HepG2 (cell line): ENCODE data around the gene ARPIN. TPM values are rescaled to one million over a fixed set of nuclear protein-coding genes. Genes with fewer than 3 reads are reported as not detected.

Experiments
- AGO1 ChIP-seq: fragments of 200-400 bp; formaldehyde crosslinking; IDR thresholded peaks from 2 replicates; pipeline ENCODE4 v1.6.1; 2017; ENCODE audit warnings: mild to moderate bottlenecking, low read depth, low read length, moderate library complexity; ENCODE audit not compliant: poor library complexity, severe bottlenecking
- ARID2 ChIP-seq: sonication (generic); formaldehyde crosslinking; IDR thresholded peaks from 2 replicates; pipeline ENCODE4 v1.8.1; 2022; ENCODE audit warnings: mild to moderate bottlenecking, missing genetic modification reagents, borderline replicate concordance
- GZF1 ChIP-seq: sonication (generic); formaldehyde crosslinking; IDR thresholded peaks from 2 replicates; pipeline ENCODE4 v1.5.1; 2020; ENCODE audit warnings: mild to moderate bottlenecking, missing genetic modification reagents
- HOXA9 ChIP-seq: sonication (generic); formaldehyde crosslinking; IDR thresholded peaks from 2 replicates; pipeline ENCODE4 v1.8.1; 2022; ENCODE audit warnings: missing genetic modification reagents, mild to moderate bottlenecking, moderate library complexity, borderline replicate concordance
- ZFP36L1 ChIP-seq: sonication (generic); formaldehyde crosslinking; IDR thresholded peaks from 2 replicates; pipeline ENCODE4 v1.8.0; 2022; ENCODE audit warnings: mild to moderate bottlenecking, missing genetic modification reagents, moderate library complexity
- ZNF160 ChIP-seq: sonication (generic); formaldehyde crosslinking; IDR thresholded peaks from 2 replicates; pipeline ENCODE4 v1.8.0; 2022; ENCODE audit warnings: mild to moderate bottlenecking, inconsistent platforms, missing genetic modification reagents
- ZNF256 ChIP-seq: sonication (generic); formaldehyde crosslinking; conservative IDR thresholded peaks from 2 replicates; pipeline ENCODE4 v1.4.0; 2020; ENCODE audit warnings: missing genetic modification reagents
- ZNF3 ChIP-seq: IDR thresholded peaks from 2 replicates; pipeline ENCODE4 v1.7.0; 2017; ENCODE audit warnings: inconsistent platforms
- ZNF318 ChIP-seq: sonication (generic); formaldehyde crosslinking; IDR thresholded peaks from 2 replicates; pipeline ENCODE4 v1.4.0; 2020; ENCODE audit warnings: mild to moderate bottlenecking, missing genetic modification reagents
- ZNF704 ChIP-seq: sonication (generic); formaldehyde crosslinking; IDR thresholded peaks from 2 replicates; pipeline ENCODE4 v1.8.1; 2023; ENCODE audit warnings: mild to moderate bottlenecking, inconsistent platforms, moderate library complexity, missing genetic modification reagents, borderline replicate concordance
- polyA plus RNA-seq, 8 experiments: library from polyadenylated mRNA; depleted of rRNA in 3 of 8; stranded (reverse) in 7 of 8; unstranded in 1 of 8; fragments of >200 nt; fragmentation: Illumina TruSeq in 4 of 8; extraction: Trizol in 4 of 8; gene quantifications; 2 replicates each; pipeline versions ENCODE4 v1.2.1 to v1.2.3, GENCODE V29; 2011 to 2016; ENCODE audit warnings: low read depth in 4 of 8, missing spikeins in 1 of 8, mixed read lengths in 1 of 8; ENCODE audit not compliant: insufficient read depth in 1 of 8
- total RNA-seq, 5 experiments: library from RNA; depleted of rRNA; stranded (reverse); fragments of >200 nt; fragmentation: Illumina TruSeq; extraction: Trizol; gene quantifications; 2 replicates each; pipeline ENCODE4 v1.2.3, GENCODE V29; 2016; ENCODE audit warnings: low read depth in 1 of 5
- TF ChIP-seq, protein P1 (sequence below): sonication (generic); formaldehyde crosslinking; IDR thresholded peaks from 2 replicates; pipeline ENCODE4 v1.4.0; 2020; ENCODE audit warnings: low read depth, missing genetic modification reagents

The ARPIN gene
- total and polyA plus RNA-seq, 2 of the 13 experiments (the other 11 are each of a cell fraction or from before 2014, with no cell fraction given): 2.8 to 5.0 TPM

DNA sequence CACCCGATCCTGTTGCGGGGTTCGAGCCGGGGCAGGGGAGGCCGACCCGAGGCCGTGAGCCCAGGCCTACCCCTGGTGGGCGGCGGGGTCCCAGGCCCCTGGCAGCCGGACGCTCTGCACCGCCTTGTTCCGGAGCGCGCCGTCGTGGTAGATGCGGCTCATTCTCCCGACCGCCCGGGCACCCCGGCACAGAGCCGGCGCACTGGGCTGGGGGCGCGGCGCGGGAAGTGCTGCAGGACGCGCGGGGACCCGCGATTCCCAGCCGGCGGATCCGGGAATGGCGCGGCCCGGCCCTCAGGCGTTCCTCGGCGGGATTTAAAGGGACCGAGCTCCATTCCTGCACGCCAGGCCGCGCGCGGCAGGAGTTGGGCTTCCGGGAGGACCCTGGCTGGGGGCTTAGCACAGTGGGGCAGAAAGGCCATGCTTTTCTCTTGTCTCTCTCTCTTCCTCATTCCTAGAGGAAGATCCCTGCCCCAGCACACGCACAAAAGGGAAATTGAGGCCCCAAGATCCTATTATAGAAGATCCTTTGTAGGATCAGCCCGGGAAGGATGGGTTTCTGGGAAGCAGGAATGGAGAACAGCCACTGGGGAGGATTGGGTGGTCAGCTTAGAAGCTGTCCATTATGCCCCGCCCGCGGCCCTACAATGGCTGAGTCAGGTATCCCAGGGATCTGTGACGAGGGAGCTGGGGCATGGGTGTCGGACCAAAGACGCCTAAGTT is at the start of gene ARPIN (continued):
- TF ChIP-seq, protein P1, sequence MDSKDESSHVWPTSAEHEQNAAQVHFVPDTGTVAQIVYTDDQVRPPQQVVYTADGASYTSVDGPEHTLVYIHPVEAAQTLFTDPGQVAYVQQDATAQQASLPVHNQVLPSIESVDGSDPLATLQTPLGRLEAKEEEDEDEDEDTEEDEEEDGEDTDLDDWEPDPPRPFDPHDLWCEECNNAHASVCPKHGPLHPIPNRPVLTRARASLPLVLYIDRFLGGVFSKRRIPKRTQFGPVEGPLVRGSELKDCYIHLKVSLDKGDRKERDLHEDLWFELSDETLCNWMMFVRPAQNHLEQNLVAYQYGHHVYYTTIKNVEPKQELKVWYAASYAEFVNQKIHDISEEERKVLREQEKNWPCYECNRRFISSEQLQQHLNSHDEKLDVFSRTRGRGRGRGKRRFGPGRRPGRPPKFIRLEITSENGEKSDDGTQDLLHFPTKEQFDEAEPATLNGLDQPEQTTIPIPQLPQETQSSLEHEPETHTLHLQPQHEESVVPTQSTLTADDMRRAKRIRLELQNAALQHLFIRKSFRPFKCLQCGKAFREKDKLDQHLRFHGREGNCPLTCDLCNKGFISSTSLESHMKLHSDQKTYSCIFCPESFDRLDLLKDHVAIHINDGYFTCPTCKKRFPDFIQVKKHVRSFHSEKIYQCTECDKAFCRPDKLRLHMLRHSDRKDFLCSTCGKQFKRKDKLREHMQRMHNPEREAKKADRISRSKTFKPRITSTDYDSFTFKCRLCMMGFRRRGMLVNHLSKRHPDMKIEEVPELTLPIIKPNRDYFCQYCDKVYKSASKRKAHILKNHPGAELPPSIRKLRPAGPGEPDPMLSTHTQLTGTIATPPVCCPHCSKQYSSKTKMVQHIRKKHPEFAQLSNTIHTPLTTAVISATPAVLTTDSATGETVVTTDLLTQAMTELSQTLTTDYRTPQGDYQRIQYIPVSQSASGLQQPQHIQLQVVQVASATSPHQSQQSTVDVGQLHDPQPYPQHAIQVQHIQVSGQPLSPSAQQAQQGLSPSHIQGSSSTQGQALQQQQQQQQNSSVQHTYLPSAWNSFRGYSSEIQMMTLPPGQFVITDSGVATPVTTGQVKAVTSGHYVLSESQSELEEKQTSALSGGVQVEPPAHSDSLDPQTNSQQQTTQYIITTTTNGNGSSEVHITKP: no peak
- TF ChIP-seq ZNF318 (CRISPR knock-in tag) (no peak), ZNF3 (CRISPR knock-in tag) (no peak), ZFP36L1 (no peak), HOXA9 (CRISPR knock-in tag) (peak; percentile 55; the same call in 1 of the 2 replicates), GZF1 (CRISPR knock-in tag) (no peak), ZNF704 (CRISPR knock-in tag) (0 out of 2 replicates have a peak, but pooled peaks have one; percentile 59), ZNF160 (CRISPR knock-in tag) (no peak), ZNF256 (CRISPR knock-in tag) (peak; percentile 61; the same call in 1 of the 2 replicates), ARID2 (CRISPR knock-in tag) (0 out of 2 replicates have a peak, but pooled peaks have one; percentile 2), AGO1 (no peak)
